Mononuclear cell (primary cell): ENCODE data around the gene RHOB. TPM values are rescaled to one million over a fixed set of nuclear protein-coding genes. Genes with fewer than 3 reads are reported as not detected.
"Not testable (repeated sequence)": the region's sequence is repeated elsewhere in the genome, so short reads cannot be mapped to it uniquely, and the experiment has no call there.

ENCODE experiments used
- H3K27me3 ChIP-seq: 2 replicates; pipeline ENCODE4 v1.6.0; 2011; ENCODE audit warnings: low read length, control low read depth; ENCODE audit not compliant: insufficient read depth
- H3K4me1 ChIP-seq: 2 replicates; pipeline ENCODE4 v1.5.1; 2011; ENCODE audit warnings: mild to moderate bottlenecking, low read length, control low read depth; ENCODE audit not compliant: insufficient read depth
- H3K4me3 ChIP-seq: 2 replicates; pipeline ENCODE4 v1.5.1; 2011; ENCODE audit warnings: mild to moderate bottlenecking, low read length, moderate library complexity
- H3K9me3 ChIP-seq: 2 replicates; pipeline ENCODE4 v1.5.1; 2011; ENCODE audit warnings: low read depth, mild to moderate bottlenecking, control low read depth, low read length
- total RNA-seq: library from RNA; depleted of rRNA; stranded (reverse); fragments of >200 nt; gene quantifications from one replicate; pipeline ENCODE4 v1.2.3, GENCODE V29; 2012

RHOB gene
- total RNA-seq, 1 donor = 165 TPM

DNA sequence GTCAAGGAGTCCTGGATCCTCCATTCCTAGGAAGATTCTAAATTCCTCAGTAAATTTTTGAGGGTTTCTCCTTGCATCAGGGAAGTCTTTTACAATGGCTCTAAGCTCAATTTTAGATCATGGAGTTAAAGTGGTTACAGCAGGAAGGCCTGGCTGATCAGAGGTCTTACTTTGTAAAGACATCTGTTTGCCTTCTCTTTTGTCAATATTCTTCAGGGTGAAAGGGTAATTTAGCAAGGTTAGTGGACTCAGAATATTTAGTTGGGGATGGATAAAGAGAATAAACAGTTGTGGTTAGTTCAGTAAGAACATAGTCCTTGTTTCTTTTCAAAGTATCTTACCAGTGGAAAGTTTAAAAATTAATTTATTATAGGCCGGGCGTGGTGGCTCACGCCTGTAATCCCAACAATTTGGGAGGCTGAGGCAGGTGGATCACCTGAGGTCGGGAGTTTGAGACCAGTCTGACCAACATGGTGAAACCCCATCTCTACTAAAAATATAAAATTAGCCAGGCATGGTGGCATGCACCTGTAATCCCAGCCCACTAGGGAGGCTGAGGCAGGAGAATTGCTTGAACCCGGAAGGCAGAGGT is 29.5 kb upstream of the RHOB start:
- H3K27me3 ChIP-seq, H3K9me3 ChIP-seq, H3K4me3 ChIP-seq: not testable (repeated sequence)
- H3K4me1 ChIP-seq = peaks cover 24% of the 10 kb centered on the region

DNA sequence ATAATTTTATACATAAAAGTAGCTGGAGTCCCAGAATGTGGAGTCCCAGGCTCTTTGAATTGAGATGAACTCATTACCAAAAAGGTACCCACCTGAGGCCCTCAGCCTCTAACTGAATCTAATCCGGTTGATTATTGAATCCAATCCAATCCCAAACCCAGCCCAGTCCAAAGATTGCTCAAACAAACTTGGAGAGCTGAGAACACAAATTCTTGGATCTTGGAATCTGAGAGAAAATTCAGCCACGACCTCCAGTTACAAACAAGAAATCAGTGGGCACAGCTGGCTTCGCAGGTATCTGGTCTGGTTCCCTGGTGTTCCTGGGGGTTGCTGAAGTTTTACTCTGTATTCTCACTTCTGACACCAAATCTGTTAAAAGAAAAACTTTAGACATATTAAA is 28.4 kb upstream of the RHOB start:
- H3K4me3 ChIP-seq = no peak overlapping the region
- peaks cover 36% of the 10 kb centered on the region for H3K4me1 ChIP-seq
- no peaks in the 10 kb centered on the region for H3K27me3 ChIP-seq
- H3K9me3 ChIP-seq = no peaks in the 10 kb centered on the region

DNA sequence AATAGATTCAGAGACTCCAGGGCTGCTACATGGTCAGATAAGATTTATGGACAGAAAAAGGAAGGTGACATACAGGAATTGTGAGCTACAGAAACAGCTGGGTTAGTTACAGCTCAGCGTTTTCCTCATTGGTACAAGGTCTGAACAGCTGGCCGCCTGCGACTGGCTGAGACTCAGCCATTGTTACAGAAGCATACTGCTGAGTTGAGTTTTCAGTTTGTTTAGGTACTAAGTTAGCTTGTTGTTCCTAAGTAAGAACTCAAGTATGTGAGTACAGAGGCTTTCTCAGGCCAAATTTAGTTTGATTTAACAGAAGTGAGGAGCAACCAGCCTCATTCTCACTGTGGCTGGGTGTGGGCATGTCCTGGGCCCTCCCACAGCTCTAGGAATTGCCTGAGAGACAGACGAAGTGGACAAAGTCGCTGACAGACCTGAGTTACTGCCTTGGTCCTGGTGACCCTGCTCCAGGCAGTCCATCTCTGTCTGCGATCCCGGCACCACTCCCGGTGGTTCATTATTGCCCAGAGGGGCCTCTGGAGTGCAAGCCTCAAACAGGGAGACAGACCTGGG is 27.8 kb upstream of the RHOB start:
- H3K4me1 ChIP-seq = peaks cover 41% of the 10 kb centered on the region

DNA sequence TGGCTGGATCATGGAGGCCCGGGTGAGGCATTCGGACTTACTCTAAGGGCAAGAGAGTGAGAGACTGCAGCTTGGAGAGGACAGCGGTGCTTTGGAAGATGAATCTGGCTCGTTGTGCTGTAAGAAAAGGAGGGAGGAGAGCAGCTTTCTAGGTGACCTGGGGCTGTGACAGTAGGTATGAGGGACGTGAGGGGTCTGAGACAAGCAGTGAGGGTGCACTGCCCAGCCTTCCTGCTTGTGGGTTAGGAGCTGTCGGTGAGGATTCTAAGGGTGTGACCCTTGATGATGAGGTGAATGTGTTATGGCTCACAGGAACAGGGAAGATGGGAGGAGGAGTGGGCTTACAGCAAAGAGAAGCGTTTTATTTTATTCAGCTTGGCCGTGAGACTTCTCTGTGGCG is 27.1 kb upstream of the RHOB start:
- Histone ChIP-seq H3K9me3 (no peaks in the 10 kb centered on the region), H3K4me3 (no peak overlapping the region), H3K4me1 (peaks cover 48% of the 10 kb centered on the region), H3K27me3 (no peaks in the 10 kb centered on the region)

More for the DNA sequence above, 27.8 kb upstream of the RHOB start:
- no peaks in the 10 kb centered on the region for H3K27me3 ChIP-seq
- H3K9me3 ChIP-seq = no peaks in the 10 kb centered on the region
- H3K4me3 ChIP-seq = no peak overlapping the region

GRCh38 chr2:20421336-20421987 is 25.4 kb upstream of the RHOB start:
- no peak overlapping the region for H3K4me3 ChIP-seq
- no peaks in the 10 kb centered on the region for H3K27me3 ChIP-seq
- H3K9me3 ChIP-seq = no peaks in the 10 kb centered on the region
- peaks cover 59% of the 10 kb centered on the region for H3K4me1 ChIP-seq

- H3K27me3 ChIP-seq = no peaks in the 10 kb centered on the region
- H3K4me3 ChIP-seq = no peak overlapping the region
- H3K9me3 ChIP-seq = no peaks in the 10 kb centered on the region
- H3K4me1 ChIP-seq = peaks cover 59% of the 10 kb centered on the region
These were observed 24.9 kb upstream of the RHOB start for GRCh38 chr2:20421988-20422370.

- no peaks in the 10 kb centered on the region for H3K9me3 ChIP-seq
- H3K4me1 ChIP-seq = peaks cover 58% of the 10 kb centered on the region
- H3K4me3 ChIP-seq = no peak overlapping the region
- no peaks in the 10 kb centered on the region for H3K27me3 ChIP-seq
These were observed 24.2 kb upstream of the RHOB start for GRCh38 chr2:20422402-20423271.

DNA sequence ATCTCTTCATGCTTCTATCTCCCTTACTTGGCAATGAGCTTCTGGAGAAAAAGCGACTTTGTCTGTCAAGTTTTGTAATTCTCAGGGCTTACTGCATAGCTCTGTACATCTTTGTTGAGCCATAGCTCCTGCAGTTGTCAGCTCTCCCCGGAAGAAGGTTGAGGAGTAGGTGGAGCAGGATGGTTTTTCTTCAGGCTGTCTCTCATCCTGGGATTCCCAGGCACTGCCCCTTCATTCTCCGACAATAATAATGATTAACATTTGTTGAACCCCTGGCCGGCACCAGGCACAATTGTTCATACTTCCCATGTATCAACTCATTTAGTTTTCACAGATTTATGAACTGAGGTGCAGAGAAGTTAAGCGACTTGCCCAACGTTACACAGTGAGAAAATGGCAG is 23.5 kb upstream of the RHOB start:
- Histone ChIP-seq H3K4me1 (peaks cover 64% of the 10 kb centered on the region), H3K9me3 (no peaks in the 10 kb centered on the region), H3K4me3 (no peak overlapping the region), H3K27me3 (no peaks in the 10 kb centered on the region)

- Histone ChIP-seq H3K27me3 (no peaks in the 10 kb centered on the region), H3K4me3 (no peak overlapping the region), H3K4me1 (peaks cover 67% of the 10 kb centered on the region), H3K9me3 (no peaks in the 10 kb centered on the region)
These were observed 23.0 kb upstream of the RHOB start for GRCh38 chr2:20423847-20424246.

- H3K9me3 ChIP-seq = no peaks in the 10 kb centered on the region
- H3K4me3 ChIP-seq = peak overlapping the region; percentile 19
- peaks cover 71% of the 10 kb centered on the region for H3K4me1 ChIP-seq
These were observed 22.3 kb upstream of the RHOB start for GRCh38 chr2:20424300-20425290.

DNA sequence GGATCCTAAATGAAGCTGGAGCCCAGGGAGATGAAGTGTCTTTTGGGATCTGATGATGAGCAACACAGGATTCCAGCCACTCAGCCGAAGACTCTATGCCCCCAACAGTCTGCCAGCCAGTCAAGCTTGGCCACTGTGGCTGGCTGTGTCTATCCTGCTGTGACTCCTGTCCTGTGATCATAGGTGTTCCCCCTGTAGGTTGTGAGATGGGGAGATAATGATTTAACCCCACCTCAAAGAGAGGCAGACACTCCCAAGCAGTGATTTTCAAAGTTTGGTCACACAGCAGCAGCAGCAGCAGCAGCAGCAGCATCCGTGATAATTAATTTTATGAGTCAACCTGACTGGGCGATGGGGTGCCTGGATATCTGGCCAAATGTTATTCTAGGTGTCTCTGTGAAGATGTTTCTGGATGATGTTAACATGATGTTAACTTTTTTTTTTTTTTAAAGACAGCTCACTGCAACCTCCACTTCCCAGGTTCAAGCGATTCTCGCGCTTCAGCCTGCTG is 21.4 kb upstream of the RHOB start:
- no peaks in the 10 kb centered on the region for H3K27me3 ChIP-seq
- no peak overlapping the region for H3K4me3 ChIP-seq
- H3K9me3 ChIP-seq = no peaks in the 10 kb centered on the region
- H3K4me1 ChIP-seq = peaks cover 79% of the 10 kb centered on the region

More at GRCh38 chr2:20424300-20425290, 22.3 kb upstream of the RHOB start:
- no peaks in the 10 kb centered on the region for H3K27me3 ChIP-seq

DNA sequence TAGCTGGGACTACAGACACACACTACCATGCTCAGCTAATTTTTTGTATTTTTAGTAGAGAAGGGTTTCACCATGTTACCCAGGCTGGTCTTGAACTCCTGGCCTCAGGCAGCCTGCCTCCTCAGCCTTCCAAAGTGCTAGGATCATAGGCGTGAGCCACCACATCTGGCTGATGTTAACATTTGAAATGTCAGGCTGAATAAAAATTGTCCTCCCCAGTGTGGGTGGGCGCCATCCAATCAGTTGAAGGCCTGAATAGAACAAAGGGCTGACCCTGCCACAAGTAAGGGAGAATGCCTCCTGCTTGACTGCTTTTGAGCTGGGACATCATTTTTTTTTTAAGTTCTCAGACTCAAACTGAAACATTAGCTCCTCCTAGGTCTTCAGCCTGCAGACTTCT is 21.0 kb upstream of the RHOB start:
- Histone ChIP-seq H3K4me1 (peaks cover 84% of the 10 kb centered on the region), H3K9me3 (no peaks in the 10 kb centered on the region), H3K27me3 (no peaks in the 10 kb centered on the region), H3K4me3 (no peak overlapping the region)

DNA sequence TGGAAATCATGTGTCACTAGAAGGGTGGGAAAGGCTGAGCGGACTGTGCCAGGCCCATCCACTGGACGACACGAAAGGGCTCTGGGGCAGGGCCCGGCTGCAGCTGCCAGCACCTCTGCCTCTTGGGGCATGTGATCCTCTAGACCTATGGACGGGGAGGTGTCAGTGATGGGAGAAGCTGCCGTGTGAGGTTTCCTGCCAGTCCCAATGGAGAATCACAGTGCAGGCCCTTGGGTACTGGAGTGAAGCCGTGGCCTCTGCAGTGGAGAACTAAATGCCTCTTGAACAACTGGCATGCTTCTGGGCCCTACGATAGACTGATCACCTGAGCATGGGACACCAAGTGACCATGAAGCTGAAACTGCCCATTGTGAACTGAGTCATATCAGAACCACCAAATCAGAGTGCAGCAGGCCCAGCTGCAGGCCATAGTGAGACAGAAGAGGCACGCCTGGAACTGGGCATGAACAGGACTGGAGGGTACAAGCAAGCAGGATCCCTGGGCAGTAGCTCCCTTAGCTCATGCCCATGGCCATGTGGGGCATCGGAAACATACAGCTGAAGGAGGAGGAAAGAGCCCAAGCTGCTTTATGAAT is 18.8 kb upstream of the RHOB start:
- Histone ChIP-seq H3K27me3 (no peaks in the 10 kb centered on the region), H3K4me1 (peaks cover 90% of the 10 kb centered on the region), H3K9me3 (no peaks in the 10 kb centered on the region), H3K4me3 (no peak overlapping the region)
